NCI-H1092 (cell line): ENCODE results near the gene PI4KA.

Experiments
- DNase-seq: peaks from one replicate; lab custom pipeline; 2025; lab: John Stamatoyannopoulos, UW

The PI4KA gene

GRCh38 chr22:20815477-20816050 is 43.0 kb downstream of the PI4KA start:
- no peak for DNase-seq

DNA sequence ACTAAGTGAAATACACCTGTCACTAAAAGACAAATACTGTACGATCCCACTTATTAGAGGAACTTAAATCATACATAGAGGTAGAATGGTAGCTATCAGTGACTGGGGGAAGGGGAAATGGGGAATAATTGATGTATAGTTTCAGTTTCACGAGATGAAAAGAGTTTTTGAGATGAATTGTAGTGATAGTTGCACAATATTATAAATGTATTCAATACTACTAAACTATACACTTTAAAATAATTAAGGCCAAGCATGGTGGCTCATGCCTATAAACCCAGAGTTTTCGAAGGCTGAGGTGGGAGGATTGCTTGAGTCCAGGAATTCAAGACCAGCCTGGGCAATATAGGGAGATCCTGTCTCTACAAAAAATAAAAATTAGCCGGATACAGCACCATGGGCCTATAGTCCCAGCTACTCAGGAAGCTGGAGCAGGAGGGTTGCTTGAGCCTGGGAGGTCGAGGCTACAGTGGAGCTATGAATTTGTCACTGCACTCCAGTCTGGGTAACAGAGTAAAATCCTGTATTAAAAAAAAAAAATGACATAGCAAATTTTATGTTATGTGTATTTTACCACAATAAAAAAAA is 44.3 kb downstream of the PI4KA start:
- no peak for DNase-seq

DNA sequence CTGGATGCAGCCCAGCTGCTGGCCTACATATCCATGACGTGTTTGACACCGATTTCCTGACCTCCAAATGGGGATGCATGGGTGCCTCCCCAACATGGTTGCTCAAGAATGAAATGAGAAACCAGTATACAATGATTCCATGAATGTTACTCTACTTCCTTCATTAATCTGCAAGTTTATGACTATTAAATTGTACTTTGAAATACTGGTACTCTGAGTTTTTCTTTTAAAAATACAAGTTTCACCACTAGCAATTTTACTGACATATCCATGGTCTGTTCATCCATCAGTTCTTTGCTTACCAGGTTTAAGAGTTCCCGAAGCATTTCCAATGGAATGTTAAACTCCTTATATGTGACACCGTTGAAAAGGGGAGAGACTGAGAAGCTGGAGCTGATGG is 45.6 kb downstream of the PI4KA start:
- DNase-seq = no peak

DNA sequence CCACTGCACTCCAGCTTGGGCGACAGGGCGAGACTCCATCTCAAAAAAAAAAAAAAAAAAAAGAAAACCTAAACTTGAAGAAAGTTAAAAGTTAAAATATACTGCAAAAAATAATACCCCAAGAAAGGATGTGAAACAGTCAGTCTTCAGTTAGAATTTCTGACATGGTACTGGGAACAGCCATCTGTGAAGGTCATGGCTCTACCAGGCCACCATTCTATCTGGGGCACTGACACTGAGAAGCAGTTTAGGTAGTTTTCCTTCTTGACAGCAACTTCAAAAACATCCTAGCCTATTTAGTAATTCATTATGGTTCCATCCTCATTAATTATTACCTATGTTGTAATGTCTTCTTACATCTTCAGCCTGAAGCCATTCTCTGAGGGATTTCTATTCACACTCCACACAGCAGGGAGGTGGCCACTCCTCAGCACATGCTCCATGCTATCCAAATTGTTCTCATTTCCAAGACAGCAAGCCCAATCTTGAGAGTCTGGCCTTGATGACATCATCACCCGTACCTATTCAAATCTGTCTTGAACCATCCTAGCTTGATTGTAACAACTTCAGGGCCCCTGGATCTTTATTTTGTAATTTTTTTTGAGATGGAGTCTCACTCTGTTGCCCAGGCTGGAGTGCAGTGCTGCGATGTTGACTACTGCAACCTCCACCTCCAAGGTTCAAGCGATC is 46.5 kb downstream of the PI4KA start:
- no peak for DNase-seq

GRCh38 chr22:20811171-20811570 is 47.4 kb downstream of the PI4KA start:
- DNase-seq = no peak

DNA sequence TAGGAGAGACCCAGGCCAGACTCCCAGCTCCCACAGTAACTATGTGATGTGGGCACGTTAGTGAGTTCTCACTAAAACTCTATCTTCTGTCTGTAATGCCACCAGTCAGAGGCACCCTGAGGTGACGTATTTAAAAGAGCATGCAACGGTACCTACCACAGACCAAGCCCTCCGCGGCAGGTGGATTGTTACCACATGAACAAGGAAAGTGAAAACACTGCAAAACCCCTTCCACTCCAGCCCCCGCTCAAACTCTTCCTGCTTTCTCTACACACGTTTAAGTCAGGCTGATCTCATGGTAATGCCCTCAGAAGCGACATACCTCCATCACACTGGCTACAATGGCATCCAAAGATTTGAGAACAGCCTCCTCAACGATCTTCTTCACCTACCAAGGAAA is 48.0 kb downstream of the PI4KA start:
- DNase-seq = no peak

GRCh38 chr22:20809538-20810185 is 48.9 kb downstream of the PI4KA start:
- no peak for DNase-seq

DNA sequence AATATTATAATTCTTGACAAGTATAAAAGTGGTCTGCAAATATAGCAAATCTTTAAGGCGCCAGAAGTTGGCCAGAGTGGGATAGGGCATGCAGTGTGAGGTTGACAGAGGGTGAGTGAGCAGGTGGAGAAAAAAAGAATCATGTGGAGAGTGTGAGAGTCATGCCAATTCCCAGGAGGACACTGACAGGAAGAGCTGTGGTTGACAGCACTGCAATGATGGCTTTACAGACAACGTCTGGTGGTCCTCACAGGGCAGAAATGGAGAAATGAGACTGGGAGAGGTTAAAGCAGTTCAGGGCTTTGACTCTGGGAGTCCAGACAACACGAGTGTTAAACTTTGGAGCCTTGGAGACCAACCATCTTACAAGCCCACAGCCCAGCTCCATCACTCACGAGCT is 49.8 kb downstream of the PI4KA start:
- no peak for DNase-seq

DNA sequence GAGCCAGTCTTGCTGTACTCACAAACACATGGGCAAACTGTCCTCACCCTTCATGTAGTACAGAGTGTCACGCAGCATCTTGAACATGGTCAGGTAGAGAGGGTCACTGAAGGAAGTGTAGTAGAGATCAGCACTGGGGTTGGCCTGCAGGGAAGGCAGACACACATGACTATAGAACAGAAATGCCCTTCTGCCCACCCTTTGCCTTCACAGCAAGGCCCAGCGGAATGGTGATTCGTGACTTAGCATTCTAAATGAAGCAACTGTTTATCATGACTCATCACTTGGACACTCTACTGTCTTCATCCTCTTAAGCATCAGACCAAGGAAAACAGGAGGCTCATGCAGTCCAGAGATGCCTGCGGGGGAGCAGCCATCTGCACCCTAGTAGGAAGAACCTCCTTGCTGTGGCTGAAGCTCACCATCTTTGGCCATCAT is 51.3 kb downstream of the PI4KA start:
- DNase-seq = no peak

DNA sequence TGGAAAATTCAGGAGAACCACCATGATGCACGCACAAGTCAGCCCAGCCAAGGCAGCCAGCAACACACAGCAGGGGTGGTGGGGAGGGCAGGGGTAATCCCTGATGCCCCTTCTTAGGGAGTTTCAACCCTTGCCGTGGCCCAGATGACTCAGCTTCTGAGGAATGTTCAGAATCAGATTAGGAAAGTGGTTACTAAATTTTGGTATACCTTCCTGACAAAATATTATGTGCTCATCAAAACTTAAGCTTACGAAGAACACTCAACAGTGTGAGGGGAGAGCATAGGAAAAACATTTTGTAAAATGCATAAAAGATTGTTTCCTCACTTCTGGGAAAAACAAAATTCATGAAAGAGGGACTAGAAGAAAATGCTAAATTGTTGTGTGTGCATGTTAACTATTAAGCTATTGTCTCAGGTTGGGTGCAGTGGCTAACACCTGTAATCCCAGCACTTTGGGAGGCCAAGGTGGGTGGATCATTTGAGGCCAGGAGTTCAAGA is 52.6 kb downstream of the PI4KA start:
- DNase-seq = no peak

GRCh38 chr22:20804650-20805049 is 54.0 kb downstream of the PI4KA start:
- no peak for DNase-seq

DNA sequence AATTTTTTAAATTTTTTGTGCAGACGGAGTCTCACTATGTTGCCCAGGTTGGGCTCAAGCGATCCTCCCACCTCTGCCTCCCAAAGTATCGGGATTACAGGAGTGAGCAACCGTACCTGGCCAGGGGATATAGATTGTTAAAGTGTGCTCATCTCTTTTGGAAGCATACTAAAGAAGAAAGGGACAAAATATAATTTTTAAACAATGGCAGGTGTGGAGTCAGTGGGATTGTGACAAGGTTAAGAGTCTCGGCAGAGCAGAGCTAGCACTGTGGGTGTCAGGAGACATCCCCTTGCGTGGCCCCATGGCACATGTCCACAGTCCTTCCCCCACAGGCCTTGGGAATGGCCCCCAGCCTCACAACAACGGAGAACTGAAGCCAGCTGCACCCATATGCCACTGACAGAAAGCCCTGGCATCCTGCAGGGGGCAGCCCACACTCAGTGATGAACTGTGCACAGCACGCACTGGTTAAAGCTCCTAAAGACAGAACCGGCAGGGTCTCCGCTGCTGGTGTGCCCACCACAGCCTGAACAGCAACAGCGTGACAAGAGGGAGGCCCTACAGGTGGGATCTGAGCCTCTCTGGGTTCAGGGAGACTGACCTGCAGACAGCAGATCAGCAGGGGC is 54.8 kb downstream of the PI4KA start:
- DNase-seq = no peak

DNA sequence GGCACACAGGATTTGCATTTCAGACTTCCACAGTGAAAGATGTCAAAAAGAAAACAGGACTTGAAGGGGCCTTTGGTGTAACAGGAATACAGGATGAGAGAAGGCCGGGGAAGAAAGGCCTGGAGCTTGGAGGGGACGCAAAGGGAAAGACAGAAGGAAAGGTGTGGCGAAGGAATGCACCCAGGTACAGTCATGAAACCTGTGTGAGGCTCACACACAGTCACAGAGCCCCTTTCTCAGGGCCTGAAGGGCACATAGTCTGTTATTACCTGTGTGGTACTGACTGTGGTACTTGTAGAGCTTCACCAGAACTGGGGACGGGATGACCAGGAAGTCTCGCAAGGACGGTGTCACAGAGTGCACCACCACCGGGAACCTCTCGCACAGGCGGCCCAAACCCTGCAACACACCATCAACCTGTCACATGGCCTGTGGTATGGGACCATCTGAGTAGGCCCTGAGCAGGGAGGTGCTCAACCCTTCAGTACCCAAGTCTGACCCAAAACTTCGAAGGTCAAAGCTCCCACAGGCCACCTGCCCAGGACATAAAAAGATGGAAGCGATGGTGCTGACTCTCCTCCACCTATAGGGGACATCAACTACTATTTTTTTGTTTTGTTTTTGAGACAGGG is 55.6 kb downstream of the PI4KA start:
- DNase-seq = no peak

DNA sequence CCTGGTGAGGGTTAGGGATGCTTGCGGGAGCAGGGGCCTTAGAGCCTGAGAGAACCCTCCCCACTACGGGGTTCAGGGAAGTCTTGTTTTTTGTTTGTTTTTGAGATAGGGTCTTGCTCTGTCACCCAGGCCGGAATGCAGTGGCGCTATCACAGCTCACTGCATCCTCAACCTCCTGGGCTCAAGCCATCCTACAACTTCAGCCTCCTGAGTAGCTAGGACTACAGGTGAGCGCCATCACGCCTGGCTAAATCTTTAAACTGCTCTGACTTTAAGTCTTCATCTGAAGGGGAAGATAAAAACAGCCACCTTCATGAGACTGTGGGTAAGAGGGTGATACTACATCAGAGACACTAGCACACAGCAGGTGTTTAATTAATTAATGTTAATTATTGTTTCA is 56.2 kb downstream of the PI4KA start:
- DNase-seq = no peak

- DNase-seq = no peak
Observed at GRCh38 chr22:20799449-20799848, 59.2 kb downstream of the PI4KA start.

DNA sequence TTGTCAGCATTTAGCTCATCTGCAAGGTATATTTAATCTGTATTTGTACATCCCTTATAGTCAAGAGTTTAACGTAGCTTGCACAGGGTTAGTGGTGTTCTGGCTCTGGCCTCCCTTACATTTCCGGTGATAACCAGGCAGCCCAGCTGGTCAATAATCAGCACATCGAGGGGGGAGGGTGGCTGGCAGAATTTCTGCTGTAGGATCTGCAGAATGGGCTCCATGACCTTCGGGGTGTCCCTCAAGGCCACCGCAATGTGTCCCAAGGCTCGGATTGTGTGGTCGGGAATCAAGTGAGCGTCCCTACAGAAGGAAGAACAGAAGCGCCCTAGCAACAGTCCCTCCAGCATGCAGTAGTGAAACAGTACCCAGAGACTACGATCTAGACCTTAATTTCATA is 59.6 kb downstream of the PI4KA start:
- no peak for DNase-seq

- no peak for DNase-seq
Observed at GRCh38 chr22:20798218-20798617, 60.4 kb downstream of the PI4KA start.

GRCh38 chr22:20796731-20797130 is 61.9 kb downstream of the PI4KA start:
- no peak for DNase-seq

DNA sequence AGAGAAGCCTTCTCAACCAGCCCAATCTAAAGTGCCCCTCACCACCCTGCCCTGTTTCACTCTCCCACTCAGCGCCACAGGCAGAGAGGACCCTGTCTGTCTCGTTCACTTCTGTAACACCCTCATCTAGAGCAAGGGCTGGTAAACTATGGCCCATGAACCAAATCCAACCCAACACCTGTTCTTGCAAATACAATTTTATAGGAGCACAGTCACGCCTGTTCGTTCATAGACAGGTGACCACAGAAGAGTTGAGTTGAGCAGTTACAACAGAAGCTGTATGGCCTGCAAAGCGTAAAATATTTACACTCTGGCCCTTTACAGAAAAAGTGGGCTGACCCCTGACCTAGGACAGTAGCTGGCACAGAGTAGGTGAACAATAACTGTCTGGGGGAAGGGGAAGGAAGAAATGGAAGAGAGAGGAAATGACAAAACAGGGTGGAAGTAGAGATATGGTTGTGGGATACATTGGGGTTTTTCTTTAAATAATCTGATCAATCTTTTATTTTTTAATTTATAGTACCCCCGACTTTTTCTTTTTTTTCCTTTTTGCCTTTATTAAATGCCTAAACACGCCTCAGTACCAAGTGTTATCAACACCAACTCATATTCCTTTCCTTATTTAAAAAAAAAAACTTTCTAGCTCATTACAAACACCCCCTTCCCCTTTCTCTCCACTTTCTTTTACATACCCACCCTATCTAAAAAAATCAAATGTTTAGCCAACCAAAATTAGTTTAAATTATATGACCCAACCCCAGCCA is 63.8 kb downstream of the PI4KA start:
- DNase-seq = no peak

DNA sequence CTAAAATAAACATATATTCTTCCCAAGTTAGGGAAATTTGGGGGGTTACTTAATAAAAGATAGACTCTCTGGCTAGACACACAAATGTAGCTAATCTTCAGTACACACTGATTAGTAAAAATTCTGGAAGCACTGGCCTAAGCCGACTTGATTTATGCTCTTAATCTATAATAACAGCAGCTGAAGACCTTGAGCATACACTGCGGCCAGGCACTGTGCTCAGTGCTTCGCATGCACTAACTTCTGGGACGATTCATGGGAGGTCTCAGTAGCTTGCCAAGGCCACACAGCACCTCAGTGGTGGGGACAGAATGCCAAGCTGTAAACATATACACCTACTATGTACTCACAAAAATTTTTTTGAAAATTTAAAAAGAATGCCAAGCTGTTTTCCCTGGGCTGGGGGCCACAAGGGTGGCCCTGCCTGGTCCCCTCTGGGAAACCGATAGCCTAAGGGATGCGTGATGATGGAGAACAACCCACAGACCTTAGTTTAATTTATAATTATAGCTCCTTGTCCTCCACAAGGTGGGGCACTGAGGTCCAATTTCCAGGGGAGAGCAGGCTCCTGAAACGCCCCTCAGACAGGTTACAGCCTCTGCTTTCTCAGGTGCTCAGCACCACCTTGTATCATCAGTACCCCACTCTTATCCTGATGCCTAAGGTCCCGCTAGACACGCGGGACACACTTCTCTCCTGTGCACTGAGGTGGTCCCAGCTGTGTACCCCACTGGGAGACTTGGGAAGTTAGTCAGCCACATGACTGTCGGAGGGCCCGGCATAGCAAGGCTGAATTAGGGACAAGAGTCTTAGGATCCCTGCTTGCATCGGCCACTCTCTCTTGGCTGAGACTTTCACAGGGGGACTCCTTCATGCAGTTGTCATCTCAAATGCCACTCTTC is 64.6 kb downstream of the PI4KA start:
- DNase-seq = no peak
